Transverse colon (tissue), 4 donors: ENCODE results near the gene AKAP13. TPM values are rescaled to one million over a fixed set of nuclear protein-coding genes. Genes with fewer than 3 reads are reported as not detected.

Experiments
- DNase-seq: peaks from one replicate; pipeline ENCODE4 v3.0.0-alpha.2; 2019
- H3K27ac ChIP-seq, 4 donors: fragments of 200-600 bp; sonication (generic); 2 replicates each; pipeline ENCODE4 v1.5.1; 2016 to 2018; ENCODE audit warnings: inconsistent platforms in 4 of 4
- H3K27me3 ChIP-seq: fragments of 200-600 bp; sonication (generic); 2 replicates; pipeline ENCODE4 v1.5.1; 2017; ENCODE audit warnings: inconsistent platforms
- H3K36me3 ChIP-seq, 4 donors: fragments of 200-600 bp; sonication (generic); 2 replicates each; pipeline ENCODE4 v1.5.1; 2017 to 2019; ENCODE audit warnings: inconsistent platforms in 4 of 4
- H3K4me1 ChIP-seq, 4 donors: fragments of 200-600 bp; sonication (generic); 2 replicates each; pipeline ENCODE4 v1.5.1; 2017 to 2020; ENCODE audit warnings: inconsistent platforms in 4 of 4
- H3K4me3 ChIP-seq, 4 donors: fragments of 200-600 bp; sonication (generic); 1 replicate in 1 of 4; 2 replicates in 3 of 4; pipeline versions ENCODE4 v1.5.1 to v1.6.1; 2017 to 2019; ENCODE audit warnings: inconsistent platforms in 4 of 4
- H3K9me3 ChIP-seq, 2 donors: fragments of 200-600 bp; sonication (generic); 2 replicates each; pipeline ENCODE4 v1.5.1; 2017 to 2019; ENCODE audit warnings: inconsistent platforms in 2 of 2
- EP300 ChIP-seq: sonication (generic); formaldehyde crosslinking; IDR thresholded peaks from one replicate; pipeline ENCODE4 v1.6.1; 2017; ENCODE audit warnings: antibody characterized with exemption, low read depth
- POLR2A ChIP-seq: fragments of 450-650 bp; IDR thresholded peaks from one replicate; pipeline ENCODE4 v1.6.1; 2016; ENCODE audit warnings: antibody characterized with exemption, mild to moderate bottlenecking, moderate library complexity
- POLR2AphosphoS5 ChIP-seq, 3 donors: sonication (generic); formaldehyde crosslinking; IDR thresholded peaks; one replicate each; pipeline ENCODE4 v1.6.1; 2016; ENCODE audit warnings: antibody characterized with exemption in 3 of 3
- WGBS, 2 donors: methylation state at CpG; one replicate each; pipeline ENCODE4 v1.1.5; 2018; ENCODE audit warnings: low coverage in 1 of 2; 5-methylcytosine and 5-hydroxymethylcytosine counted together
- in situ Hi-C, 4 donors: fragments of 200-750 bp; cut with MboI; loops; one replicate each; pipeline versions ENCODE4 v1.15.0 to v1.15.1; 2017; ENCODE audit warnings: low sequenced_read_pairs in 3 of 4, low pct_ligation_motif_present in 1 of 4, low pct_unique_long_range_greater_than_20kb in 1 of 4
- intact Hi-C: fragments of 100-400 bp; cut with DNase I; formaldehyde crosslinking; loops from one replicate; pipeline ENCODE4 v1.15.1; 2023; ENCODE audit warnings: low total_unique reads
- total RNA-seq, 4 donors: library from RNA; depleted of rRNA; stranded (reverse); fragments of >200 nt; gene quantifications; one replicate each; pipeline ENCODE4 v1.1.0, GENCODE V29; 2016
- TF ChIP-seq, protein P1 (sequence below), 5 experiments: fragments of 200-600 bp in 3 of 5; fragments of 450-650 bp in 2 of 5; sonication (generic) in 3 of 5; IDR thresholded peaks; 1 replicate in 2 of 5; 2 replicates in 3 of 5; pipeline ENCODE4 v1.5.1; 2016 to 2017; ENCODE audit warnings: antibody characterized with exemption in 5 of 5, inconsistent platforms in 3 of 5, mild to moderate bottlenecking in 2 of 5, moderate library complexity in 1 of 5

Gene AKAP13
- total RNA-seq, 4 donors from 2014 or later: 206 to 291 (median 214) TPM

DNA sequence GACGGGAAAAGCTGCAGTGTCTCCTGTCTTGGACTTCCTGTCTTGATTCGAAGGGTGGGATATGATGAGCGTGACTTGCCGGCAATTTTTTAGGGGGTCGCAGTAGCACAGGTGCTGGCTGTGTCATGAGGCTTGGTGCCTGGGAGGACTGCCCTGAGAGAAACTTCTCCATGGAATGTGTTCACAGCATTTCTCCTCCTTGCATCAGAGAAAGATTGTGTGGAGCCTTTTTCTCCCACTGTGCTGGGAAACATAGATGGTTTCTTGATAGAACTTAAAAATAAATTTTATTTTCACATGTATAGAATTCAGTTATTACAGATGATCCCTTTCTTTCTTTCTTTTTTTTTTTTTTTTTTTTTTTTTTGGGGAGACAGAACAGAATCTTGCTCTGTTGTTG, 292.9 kb downstream of the AKAP13 start:
- Histone ChIP-seq H3K27me3 (no peaks in the 10 kb centered on the region), H3K4me1 (peaks cover 0 to 9% (median 6%) of the 10 kb centered on the region in 4 donors), H3K4me3 (no peak overlapping the region), H3K9me3 (no peaks in the 10 kb centered on the region), H3K27ac (peak overlapping the region; percentile 7 to 79 (median 40)), H3K36me3 (peaks cover 0 to 36% (median 7%) of the 10 kb centered on the region in 4 donors)
- in situ Hi-C loops: no loop called here
- intact Hi-C loops: no loop called here
- DNase-seq: no peak
- 92 to 100% methylated on average over 1 to 5 of the region's 5 CpGs for WGBS, 2 donors
- TF ChIP-seq, protein P1, sequence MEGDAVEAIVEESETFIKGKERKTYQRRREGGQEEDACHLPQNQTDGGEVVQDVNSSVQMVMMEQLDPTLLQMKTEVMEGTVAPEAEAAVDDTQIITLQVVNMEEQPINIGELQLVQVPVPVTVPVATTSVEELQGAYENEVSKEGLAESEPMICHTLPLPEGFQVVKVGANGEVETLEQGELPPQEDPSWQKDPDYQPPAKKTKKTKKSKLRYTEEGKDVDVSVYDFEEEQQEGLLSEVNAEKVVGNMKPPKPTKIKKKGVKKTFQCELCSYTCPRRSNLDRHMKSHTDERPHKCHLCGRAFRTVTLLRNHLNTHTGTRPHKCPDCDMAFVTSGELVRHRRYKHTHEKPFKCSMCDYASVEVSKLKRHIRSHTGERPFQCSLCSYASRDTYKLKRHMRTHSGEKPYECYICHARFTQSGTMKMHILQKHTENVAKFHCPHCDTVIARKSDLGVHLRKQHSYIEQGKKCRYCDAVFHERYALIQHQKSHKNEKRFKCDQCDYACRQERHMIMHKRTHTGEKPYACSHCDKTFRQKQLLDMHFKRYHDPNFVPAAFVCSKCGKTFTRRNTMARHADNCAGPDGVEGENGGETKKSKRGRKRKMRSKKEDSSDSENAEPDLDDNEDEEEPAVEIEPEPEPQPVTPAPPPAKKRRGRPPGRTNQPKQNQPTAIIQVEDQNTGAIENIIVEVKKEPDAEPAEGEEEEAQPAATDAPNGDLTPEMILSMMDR (IDR thresholded peaks at IDR 0.05): no peak
- TF ChIP-seq POLR2AphosphoS5 (IDR thresholded peaks at IDR 0.05) (no peak), EP300 (no peak), POLR2A (no peak)

DNA sequence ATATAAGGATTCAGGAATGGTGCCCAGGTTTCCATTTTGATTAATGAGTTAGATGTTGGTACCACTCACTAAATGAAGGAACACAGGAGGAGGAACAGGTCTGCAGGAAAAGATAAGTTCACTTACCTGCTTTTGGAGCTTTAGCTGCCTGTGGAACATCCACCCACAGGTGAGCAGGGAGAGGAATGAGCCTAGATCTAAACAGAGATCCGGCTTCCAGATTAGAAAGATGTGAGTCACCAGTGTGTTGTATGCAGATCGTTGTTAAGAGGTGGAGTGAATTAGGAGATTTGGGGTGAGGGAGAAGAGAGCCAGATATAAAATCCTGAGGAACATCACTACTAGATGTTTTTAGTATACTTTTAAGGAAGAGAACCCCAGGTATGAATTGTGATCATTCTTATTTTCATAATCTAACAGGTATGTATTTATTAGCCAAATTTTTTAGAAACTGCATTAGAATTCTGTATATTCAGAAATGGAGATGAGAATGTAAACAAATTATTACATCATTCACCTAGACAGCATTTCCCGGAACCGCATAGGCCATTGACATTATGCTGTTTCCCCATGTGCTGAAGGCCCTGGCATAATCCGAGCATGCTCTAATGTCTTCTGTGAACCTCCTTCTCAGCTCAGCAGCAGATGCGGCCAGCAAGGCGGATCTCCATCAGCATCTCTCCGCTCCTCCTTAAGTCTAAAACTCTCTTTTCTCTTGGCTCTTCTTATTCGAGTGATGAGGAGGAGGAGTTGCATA, 296.1 kb downstream of the AKAP13 start:
- Histone ChIP-seq H3K27me3 (no peaks in the 10 kb centered on the region), H3K27ac (no peak overlapping the region), H3K9me3 (no peaks in the 10 kb centered on the region), H3K4me3 (no peak overlapping the region), H3K36me3 (peaks cover 0 to 29% (median 5%) of the 10 kb centered on the region in 4 donors), H3K4me1 (peaks cover 0 to 9% (median 4%) of the 10 kb centered on the region in 4 donors)
- DNase-seq: no peak
- WGBS, 2 donors: 81 to 91% methylated on average over 8 to 9 of the region's 9 CpGs
- in situ Hi-C loops (loop anchor here in 2 of 4 donors (25.0 kb wide), 1 partner anchor 189 kb away; no protein-coding TSS in a partner anchor), intact Hi-C loops (no loop called here)
- TF ChIP-seq POLR2A: no peak
- no peak for TF ChIP-seq POLR2AphosphoS5 (IDR thresholded peaks at IDR 0.05)
- no peak for TF ChIP-seq EP300
- TF ChIP-seq, protein P1 (IDR thresholded peaks at IDR 0.05): no peak

DNA sequence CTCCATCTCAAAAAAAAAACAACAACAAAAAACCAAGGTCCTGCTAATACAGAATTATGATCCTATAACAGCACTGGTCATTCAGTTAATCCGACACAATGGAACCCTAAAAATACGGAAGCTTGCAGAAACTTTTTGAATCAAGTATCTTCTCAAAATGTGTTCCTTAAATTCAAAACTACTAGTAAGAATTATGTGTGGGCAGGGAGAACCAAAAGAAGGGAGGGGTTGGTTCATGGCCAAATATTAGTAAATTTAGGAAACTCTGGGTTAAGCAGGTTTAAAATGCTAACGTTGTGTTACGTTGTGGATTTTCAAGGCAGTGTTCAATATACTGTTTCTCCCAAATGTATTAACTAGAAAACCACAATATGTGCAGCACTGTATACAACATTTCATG, 298.8 kb downstream of the AKAP13 start:
- in situ Hi-C loops (loop anchor here in 2 of 4 donors (25.0 kb wide), 1 partner anchor 192 kb away; no protein-coding TSS in a partner anchor), intact Hi-C loops (no loop called here)
- 89 to 100% methylated on average over 4 of the region's 4 CpGs for WGBS, 2 donors
- no peak overlapping the region for H3K27ac ChIP-seq
- H3K4me3 ChIP-seq: no peak overlapping the region
- DNase-seq: no peak
- no peaks in the 10 kb centered on the region for H3K9me3 ChIP-seq
- no peaks in the 10 kb centered on the region for H3K27me3 ChIP-seq
- TF ChIP-seq POLR2AphosphoS5 (IDR thresholded peaks at IDR 0.05): no peak
- TF ChIP-seq POLR2A: no peak
- TF ChIP-seq, protein P1 (IDR thresholded peaks at IDR 0.05): no peak
- peaks cover 0 to 50% (median 12%) of the 10 kb centered on the region in 4 donors for H3K36me3 ChIP-seq
- H3K4me1 ChIP-seq: no peaks in the 10 kb centered on the region

DNA sequence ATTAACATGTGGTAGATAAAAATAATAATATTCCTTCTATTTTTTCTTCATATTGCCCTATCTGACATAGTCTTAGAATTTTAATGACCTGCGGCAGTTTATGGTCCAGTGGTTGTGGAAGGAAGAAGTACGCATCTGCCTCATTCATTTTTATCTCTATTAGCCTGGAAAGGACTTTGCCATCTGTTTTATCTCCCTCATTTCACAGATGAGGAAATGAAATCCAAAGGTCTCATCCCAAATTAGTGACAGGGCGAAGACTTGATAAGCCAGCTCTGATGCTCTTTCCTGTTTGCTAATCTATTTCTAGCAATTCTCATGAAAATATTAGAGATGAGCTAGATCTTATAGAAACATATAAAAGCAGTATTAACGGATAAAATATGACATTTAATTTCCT, 301.0 kb downstream of the AKAP13 start:
- DNase-seq: no peak
- 95 to 96% methylated on average over 4 of the region's 4 CpGs for WGBS, 2 donors
- intact Hi-C loops (no loop called here), in situ Hi-C loops (loop anchor here in 2 of 4 donors (25.0 kb wide), 1 partner anchor 194 kb away; no protein-coding TSS in a partner anchor)
- TF ChIP-seq POLR2AphosphoS5 (IDR thresholded peaks at IDR 0.05): no peak
- TF ChIP-seq, protein P1 (IDR thresholded peaks at IDR 0.05): no peak
- no peak for TF ChIP-seq POLR2A
- no peak for TF ChIP-seq EP300
- Histone ChIP-seq H3K4me1 (no peaks in the 10 kb centered on the region), H3K27ac (no peak overlapping the region), H3K9me3 (no peaks in the 10 kb centered on the region), H3K36me3 (peaks cover 0 to 54% (median 19%) of the 10 kb centered on the region in 4 donors), H3K27me3 (no peaks in the 10 kb centered on the region), H3K4me3 (no peak overlapping the region)
